GM19467 (cell line): Measurements from ENCODE around the gene CARMIL1.

ENCODE experiments used
- ATAC-seq: cut with Tn5 transposase; IDR thresholded peaks from one replicate; pipeline ENCODE4 v1.9.1; 2021; ENCODE audit warnings: mild to moderate bottlenecking, moderate library complexity; ENCODE audit not compliant: unreplicated experiment

CARMIL1 gene

DNA sequence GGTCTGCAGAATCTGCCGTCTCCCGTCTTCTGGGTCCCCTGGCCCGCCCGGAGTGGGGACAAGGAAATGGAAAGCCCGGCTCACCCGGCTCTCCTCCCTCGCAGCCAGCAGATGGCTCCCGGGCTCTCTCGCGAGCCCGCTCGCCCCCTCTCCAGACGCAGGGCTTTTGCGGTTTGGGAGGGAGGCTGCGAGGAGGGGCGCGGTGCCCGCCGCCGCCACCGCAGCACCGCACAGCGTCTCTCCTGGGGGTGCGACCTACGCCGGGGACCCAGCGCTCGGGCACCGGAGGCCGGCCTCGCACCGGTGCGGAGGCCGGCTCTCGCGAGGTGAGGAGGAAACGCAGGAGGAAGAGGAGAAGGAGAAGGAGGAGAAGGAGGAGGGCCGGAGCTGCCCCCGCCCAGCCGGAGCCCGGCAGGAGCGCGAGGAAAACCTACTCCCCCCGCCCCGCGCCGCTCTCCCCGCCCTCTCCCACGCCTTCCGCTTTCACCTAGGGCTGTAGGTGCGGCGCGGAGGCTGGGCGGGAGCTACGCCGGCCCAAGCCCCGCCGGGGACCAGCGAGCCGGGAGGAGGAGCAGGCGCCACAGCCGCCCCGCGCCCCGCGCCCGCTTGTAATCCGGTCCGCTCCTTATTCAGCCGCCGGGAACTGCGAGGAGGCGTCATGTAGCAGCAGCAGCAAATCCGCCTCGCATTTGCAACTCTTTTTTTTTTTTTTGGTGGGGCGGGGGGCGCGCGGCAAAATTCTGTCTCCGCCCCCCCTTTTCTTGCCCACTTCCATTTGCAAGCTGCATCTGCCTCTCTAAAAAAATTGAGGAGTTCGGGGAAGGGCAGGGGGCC lies at the start of gene CARMIL1:
Gene CARMIL1 (plus strand): TSS at position 461 of the 834 bp plus-strand sequence. CDS start 422 bp downstream, outside the sequence.
- peak; percentile 69 for ATAC-seq

DNA sequence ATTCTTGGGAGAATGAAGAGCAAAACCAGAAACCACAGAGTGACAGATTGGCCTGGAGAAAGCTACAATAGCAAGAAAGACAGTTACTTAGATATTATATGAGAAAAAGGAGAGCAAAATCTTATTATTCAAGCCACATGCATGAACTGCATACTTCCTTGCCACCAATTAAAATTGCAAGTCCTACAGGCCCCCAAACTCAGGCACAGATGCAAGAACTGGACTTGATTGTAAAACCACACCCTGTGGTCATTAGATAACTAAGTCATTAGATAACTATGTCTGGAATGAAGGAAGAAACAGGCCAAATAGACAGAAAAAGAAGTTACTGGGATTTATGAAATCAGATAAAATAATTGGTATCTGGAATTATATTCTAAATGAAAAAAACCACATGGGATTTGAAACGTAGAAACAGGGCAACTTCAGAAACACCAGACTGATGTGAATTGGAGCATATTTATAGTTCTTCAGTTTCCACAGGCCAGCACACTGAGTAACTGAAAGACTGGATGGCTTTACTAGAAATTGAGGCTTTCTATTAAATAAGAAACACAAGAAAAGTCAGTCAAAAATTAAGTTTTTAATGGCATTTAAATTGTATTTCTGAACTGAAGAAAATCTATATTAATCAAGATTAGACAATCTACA lies 49.4 kb upstream of the CARMIL1 start:
- ATAC-seq, result no peak

DNA sequence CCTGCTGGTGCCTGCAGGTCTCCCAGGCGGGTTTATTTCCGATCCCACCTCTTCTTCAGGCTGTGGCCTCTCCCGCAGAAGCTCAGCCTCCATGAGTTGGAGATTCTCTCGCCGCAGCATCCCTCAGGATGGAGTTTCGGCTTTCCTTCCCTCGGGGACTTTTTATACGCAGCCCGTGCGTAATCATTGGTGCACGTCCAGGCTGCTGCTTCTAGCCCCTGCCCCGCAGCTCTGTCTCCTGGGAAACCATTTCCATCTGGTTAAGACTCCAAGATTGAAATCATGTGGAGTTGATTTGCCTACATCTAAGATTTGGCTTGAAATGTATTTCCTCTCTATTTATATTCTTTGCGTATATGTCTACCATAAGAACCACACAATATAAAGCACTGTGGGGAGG lies 46.7 kb upstream of the CARMIL1 start:
- ATAC-seq, result no peak

DNA sequence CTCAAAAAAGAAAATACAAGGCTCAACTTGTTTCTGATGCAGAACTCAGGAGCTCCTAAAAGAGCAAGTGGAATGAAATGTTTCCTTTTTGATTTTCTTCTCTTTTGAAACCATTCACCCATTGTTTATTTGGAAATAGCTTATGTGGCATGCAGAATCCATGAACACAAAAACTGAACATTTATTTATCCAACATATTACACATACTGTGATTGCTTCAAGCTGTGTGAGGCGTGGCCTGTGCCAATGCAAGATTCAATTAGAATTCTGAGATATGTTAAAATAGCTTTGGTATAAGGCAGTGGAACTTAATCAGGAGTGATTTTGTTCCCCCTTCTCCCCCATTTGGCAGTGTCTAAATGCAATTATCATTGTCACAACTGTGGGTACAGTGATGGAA lies 45.9 kb upstream of the CARMIL1 start:
- no peak for ATAC-seq

DNA sequence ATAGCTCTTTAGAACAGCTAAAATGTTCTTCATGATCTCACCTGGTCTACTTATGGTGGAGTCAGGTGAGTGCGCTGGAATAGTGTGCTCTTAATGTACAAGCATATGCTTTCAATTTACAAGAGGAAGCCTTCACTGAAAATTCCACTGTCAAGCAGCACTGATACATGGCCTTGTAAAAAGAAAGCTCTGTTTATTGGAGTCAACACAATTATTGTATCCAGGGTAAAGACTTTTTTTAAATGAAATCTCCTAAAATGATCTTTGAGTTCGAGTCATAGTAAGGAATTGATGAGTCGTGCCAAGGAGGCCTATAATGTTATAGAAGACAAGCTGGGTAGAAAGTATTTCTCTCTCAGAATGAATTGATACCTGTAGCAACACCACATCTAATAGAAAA lies 41.6 kb upstream of the CARMIL1 start:
- ATAC-seq, result no peak

DNA sequence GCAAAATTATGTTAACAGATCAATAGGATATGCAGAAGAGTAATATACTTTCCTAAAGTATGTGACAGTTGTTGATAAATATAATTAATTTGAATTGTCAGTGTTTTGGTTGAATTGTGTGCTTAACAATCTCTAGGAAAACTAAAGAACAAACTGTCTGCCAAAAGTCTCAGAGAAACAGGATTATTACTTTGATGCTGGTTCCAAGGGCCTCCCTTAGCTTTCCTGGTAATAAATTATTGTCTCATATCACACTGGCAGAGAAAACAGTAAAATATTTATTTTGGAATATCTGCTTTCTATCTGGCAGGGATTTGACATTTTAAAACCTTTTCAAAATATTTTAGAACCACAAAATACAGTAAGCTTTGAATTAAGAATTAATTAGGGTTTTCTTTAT lies 40.1 kb upstream of the CARMIL1 start:
- no peak for ATAC-seq

DNA sequence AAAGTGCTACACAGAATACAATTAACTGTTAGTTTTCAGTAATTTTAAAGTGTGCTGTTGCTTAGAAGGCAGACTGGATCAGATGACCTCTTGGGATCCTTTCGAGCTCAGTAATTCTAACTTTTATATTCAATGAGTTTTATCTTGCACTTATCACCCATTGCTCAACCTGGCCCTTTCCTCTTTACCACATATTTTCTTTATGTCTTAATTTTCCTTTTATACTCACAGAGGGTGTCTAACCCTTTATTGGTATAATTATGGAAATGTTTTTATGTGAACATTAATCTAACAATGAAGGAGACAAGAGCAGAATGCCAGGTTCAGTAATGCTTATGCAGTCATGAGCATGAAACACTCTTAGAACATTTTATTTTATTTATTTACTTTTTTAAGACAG lies 39.7 kb upstream of the CARMIL1 start:
- ATAC-seq, result no peak

DNA sequence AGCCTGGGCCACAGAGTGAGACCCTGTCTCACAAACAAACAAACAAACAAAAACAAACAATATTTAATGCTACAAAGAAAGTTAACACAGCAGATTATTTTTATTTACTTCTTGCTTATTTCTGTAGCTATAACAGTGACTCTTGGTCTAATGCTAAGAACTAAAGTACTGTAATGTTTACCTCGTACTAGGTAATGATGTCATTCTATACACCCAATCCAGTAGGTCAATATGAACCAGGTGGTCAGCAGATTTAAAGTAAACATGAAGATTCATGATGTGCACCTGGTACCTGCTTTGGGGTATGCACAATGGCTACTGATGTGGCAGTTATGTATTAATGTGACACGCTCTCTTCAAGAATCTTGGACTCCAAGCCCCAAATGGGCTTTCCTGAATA lies 36.6 kb upstream of the CARMIL1 start:
- ATAC-seq, result no peak

DNA sequence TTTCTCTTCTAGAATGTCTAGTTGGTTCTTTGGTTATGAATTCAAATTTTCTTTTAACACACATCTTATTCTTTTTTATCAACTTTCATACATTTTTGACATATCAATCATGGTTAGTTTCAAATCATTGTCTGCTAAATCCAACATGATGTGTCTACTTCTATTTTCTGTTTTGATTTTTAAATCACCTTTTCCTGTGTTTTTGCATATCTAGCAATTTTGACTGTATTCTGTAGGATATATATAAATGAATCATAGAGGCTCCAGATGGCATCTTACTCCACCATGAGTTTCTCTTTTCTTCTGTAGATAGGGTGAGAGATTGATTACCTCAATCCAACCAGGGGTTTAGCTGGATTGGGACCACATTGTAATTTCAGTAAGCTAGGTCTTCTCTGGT lies 34.3 kb upstream of the CARMIL1 start:
- ATAC-seq, result no peak

DNA sequence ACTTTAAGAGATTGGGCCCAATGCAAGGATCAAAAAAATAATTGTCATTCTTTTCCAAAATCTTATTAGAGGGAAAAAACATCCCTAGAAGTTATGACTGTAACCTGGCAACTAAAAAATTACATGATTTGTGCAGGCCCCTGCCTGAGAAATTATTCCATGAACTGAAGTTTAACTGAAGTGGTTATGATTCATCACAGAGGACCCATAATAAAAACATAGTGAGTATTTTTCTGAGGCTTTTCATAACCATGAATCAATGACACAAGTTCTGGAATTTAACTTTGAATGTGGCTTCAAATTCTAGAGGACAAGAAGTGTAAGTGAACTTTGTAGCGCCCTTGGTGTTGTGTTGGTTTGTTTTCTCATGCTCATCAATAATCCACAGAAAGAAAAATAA lies 31.1 kb upstream of the CARMIL1 start:
- no peak for ATAC-seq

DNA sequence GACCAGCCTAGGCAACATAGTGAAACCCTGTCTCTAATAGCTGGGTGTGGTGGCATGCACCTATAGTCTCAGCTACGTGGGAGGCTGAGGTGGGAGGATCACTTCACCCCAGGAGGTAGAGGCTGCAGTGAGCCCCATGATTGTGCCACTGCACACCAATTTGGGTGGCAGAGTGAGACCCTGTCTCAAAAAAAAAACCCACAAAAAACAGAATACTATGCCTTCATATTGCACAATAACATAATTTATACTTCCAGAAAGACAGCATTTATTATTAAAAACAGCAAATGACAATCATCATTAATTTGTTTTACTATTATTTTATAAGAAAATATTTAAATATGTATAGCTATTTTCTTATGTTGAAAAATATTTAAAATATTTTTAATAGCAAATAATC lies 30.0 kb upstream of the CARMIL1 start:
- ATAC-seq, result no peak

DNA sequence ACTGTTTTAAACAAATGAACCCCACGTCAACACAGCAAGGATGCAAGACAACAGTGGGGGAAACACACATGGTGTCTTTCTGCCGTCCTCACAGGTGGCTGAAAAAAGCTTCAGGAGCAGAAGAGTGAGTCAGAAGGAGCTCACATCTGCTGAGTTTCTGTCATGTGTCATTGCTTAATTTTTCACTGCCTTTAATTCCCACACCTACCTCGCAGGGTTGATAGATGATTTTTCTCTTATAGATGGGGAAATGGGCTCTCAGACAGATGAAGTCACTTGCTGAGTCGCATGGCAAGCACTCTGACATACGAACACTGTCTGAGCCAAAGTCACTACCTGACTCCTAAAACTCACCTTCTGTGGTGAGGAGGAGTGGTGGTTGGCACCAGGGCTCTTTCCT lies 28.3 kb upstream of the CARMIL1 start:
- no peak for ATAC-seq

DNA sequence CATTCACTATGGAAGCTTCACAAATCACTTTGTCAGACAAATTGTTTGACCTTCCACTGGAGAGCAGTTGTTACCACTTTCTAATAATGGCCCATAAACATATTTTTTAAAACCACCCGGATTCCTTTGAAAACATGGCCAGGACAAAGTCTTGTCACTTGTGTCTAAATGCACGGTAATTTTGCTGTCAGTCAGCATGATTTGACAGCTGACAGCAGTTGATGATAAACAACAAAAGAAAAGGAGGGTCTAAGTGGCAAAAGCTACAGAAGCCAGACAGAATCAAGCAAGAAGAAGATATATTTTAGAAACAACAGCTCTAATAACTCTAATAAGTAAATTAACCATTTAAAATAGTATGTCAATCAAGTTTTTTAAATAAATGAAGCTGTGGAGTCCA lies 27.7 kb upstream of the CARMIL1 start:
- no peak for ATAC-seq

DNA sequence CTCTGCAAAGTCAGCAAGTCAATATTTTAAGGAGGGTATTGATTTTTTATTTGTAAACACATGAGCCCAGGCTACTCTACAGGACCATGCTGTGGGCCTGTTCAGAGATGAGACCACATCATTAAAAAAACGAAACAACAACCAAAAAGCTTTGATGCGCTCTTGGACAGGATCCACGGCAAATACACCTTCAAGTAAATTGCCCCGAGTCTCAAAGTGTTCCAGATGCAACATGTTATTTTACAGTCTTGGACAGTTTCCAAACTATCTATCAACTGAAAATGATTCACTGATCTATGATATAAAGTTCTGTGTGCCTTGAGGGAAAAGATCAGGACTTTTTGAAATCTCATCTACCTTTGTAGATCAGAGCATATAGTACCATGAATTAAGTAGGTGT lies 25.8 kb upstream of the CARMIL1 start:
- no peak for ATAC-seq

DNA sequence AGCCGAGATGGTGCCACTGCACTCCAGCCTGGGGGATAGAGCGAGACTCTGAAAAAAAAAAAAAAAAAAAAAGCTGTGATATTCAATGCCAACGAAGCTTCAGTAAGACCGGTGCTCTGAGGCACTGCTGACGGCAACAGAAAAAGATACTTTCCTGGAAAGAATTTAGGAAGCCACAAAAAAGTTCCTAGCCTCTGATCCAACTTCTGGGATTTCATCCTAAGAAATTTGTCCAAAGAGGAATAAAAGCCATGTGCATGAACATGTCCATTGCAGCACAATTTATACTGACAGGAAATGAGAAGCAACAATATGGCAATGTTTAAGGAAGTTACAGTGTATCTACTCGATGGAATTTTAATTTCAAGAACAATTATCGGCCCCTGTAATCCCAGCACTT lies 24.5 kb upstream of the CARMIL1 start:
- no peak for ATAC-seq

DNA sequence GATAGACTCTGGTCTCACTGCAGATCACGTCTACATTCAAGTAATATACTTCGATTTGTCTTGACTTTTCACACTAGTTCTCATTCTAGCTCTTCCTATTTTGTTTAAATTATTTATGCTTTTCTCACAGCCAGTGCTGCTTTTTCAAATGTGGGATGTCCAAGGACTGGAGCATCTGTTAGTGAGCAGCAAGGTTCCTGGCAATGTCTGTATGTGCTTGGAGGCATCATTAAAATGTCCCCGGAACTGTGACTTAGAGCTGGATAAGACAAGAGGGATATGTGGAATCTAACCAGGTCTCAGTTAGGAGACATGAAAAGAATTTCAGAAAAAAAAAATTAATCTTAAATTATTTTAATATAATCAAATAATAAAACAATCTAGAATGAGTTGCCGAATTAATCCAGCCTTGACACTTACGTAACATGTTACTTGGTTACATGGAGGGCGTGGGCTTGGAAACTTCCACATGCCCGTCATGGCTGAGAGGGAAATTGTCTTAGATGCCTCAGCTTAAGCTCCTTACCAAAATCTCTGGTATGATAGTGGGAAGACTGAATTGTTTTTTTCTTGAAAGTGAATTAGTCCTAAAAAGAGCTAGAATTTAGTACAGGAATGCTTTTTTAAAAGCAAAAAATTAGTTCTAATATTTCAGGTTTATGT lies 21.4 kb upstream of the CARMIL1 start:
- no peak for ATAC-seq

DNA sequence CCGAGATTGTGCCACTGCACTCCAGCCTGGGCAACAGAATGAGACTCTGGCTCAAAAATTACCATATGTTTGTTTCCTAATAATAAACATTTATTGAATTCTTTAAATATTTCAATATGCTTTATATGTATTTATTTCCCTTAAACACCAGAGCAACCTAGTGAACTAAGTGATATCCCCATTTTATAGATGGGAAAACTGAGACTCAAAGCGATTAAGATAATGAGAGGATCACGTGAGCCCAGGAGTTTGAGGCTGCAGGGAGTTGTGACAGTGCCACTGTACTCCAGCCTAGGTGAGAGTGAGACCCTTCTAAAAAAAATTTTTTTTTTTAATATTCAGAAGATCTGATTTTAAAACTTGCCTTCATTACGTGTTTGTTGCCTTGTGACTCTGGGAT lies 19.4 kb upstream of the CARMIL1 start:
- no peak for ATAC-seq

DNA sequence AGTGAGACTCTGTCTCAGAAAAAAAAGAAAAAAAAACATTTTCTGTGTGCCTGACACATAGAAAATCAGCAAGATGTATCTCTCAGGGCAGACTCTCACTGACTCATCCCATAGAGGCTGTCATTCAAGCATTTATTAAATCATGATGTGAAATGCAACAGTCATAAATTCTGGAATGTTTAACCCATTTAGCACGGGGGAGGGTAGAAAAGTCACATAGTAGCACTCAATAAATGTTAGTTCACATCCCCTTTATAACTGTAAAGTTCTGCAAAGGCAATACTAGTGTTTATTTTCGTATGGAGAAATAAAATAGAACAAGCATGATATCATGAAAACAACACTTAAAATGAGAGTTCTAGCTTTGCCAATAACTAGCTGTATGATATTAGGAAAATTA lies 15.5 kb upstream of the CARMIL1 start:
- no peak for ATAC-seq

DNA sequence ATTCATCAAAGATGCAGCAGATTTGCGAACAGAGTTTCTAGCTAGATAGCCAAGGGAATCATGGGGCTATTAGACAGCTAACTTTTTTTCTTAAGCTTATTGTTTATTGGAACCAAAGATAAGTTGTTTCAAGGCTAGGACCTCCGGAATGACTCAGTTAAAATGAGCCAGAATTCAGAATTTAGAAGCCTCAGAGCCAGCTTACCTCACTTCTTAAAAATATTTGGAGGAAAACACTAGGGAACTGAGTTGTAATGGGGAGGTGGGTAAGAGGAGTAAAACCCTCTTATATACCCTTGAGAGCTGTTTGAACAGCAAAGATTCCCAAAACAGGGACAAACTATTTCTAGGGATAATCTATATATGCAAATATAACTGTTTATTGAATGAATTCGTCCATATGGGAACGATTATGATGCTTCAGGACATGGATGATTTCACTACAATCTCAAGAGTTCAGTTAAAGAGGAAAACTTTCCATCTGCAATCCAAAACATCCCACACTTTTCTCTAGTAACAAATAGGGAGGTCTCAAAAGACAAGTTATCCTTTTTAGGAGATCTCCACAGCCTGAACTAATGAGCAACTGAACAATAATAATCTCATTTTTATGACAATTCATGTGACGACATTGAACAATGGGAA lies 12.6 kb upstream of the CARMIL1 start:
- ATAC-seq, result no peak

DNA sequence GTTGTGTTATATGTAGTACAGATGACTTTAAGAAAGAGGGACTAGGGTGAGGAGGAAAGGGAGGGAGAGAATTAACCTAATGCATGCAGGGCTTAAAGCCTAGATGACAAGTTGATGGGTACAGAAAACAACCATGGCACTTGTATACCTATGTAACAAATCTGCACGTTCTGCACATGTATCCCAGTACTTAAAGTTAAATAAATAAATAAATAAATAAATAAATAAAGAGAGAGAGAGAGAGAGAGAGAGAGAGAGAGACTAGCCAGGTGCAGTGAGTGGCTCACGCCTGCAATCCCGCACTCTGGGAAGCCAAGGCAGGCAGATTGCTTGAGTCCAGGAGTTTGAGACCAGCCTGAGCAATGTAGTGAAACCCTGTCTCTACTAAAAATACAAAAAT lies 11.5 kb upstream of the CARMIL1 start:
- no peak for ATAC-seq

DNA sequence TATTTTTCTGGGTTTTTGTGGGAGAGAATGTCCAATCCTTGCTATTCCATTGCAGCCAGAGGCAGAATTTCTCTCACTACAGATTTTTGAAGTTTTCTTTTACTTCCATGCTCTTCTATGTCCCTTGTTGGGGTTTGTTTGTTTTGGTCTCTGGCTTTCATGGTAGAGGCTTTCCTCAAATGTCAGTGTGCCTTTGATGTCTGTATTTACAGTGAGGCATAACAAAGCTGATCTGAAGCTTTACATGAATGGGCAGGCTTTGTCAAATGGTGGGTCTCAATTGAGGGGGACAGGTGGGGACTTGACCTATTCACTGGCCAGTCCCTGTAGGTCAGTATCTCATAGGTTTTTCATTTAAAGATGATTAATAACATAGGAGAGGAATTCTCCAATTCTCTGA lies 8.6 kb upstream of the CARMIL1 start:
- no peak for ATAC-seq

DNA sequence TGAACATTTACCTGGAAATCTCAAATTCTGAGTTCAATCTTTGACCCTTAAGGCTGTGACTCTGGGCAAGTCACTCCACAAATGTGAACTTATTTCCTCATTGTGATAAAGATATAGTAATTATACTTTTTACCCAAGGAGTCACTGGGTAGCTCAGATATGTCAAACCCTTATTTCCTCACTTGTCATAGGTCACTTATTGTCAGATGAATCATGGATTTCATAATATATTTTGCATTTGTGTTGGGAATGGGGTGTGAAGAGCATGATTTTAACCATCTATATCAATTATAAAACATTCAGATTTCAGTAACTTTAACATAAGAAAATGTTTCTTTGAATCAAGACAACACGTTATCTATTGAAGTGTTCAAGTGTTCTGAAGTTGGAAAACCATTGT lies 3.7 kb upstream of the CARMIL1 start:
- no peak for ATAC-seq
